ENCODE results near the gene TMEM80. TPM values are rescaled to one million over a fixed set of nuclear protein-coding genes. Genes with fewer than 3 reads are reported as not detected.

TMEM80 gene
- total RNA-seq, 6 experiments from 2014 or later: 16.9 to 24.5 (median 19.3) TPM

DNA sequence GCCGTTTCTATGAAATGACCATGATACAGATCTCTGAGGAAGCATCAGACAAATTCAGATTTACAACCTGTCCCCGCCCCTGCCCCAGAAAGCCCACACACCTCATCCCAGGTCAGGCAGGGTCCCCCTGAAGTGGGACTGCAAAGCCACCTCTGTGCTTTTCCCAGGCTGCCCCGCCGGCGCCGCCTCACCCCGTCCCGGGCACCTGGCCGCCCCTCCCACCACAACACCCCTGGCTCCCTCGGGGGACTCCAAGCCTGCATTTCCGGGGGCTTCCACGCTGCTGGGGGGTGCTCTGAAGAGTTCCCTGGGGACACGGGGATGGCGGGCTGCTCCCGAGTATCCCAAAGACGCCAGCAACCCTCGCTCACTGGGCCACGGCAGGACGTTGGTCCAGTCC, 35.3 kb upstream of the TMEM80 start:
- Mint-ChIP-seq H3K9me3 (no peaks in the 10 kb centered on the region), H3K36me3 (ENCODE audit: low read depth) (peaks cover 1% of the 10 kb centered on the region; the same call in 1 of the 2 replicates), H3K4me1 (ENCODE audit: low read depth) (peaks cover 3% of the 10 kb centered on the region), H3K27me3 (ENCODE audit: insufficient read depth) (peaks cover 4% of the 10 kb centered on the region; the same call in 1 of the 2 replicates), H3K27ac (no peak overlapping the region), H3K4me3 (no peak overlapping the region)
- TF ChIP-seq, protein P1, sequence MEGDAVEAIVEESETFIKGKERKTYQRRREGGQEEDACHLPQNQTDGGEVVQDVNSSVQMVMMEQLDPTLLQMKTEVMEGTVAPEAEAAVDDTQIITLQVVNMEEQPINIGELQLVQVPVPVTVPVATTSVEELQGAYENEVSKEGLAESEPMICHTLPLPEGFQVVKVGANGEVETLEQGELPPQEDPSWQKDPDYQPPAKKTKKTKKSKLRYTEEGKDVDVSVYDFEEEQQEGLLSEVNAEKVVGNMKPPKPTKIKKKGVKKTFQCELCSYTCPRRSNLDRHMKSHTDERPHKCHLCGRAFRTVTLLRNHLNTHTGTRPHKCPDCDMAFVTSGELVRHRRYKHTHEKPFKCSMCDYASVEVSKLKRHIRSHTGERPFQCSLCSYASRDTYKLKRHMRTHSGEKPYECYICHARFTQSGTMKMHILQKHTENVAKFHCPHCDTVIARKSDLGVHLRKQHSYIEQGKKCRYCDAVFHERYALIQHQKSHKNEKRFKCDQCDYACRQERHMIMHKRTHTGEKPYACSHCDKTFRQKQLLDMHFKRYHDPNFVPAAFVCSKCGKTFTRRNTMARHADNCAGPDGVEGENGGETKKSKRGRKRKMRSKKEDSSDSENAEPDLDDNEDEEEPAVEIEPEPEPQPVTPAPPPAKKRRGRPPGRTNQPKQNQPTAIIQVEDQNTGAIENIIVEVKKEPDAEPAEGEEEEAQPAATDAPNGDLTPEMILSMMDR (IDR thresholded peaks at IDR 0.05): no peak
- no peak for DNase-seq

DNA sequence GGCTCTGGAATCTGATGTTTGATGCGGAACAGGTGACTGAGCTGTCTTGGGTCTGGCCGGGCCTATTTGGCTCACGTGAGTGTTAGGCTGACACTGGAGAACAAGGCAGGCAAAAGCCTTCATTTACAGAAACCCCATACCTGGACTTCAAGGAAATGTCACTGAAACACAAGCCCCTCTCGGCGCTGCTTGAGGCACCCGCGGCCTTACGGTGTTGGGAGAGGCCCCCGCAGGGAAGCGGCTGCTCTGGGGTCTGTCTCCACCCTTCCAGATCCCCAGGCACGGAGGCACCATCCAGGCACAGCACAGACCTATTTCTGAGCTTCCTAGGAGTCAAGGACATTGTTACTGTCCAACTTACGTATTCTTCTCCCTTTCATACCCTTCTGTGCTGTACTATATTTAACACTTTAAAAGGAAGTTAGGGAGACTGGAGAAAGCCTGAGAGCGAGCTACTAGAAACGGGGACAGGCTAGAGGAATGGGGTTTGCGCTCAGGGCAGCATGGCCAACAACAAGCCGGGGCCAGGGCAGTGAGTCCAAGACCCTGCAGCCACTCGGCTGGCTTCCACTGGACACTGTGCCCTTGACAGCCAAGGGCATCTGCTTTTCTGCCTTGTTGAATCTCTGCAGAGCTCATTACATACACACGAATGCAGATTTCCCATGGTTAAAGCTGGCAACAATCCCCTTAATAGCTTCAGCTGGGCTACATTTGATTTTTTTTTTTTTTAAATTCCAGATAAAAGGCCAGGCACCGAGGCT, 34.8 kb upstream of the TMEM80 start:
- Mint-ChIP-seq H3K4me3 (no peak overlapping the region), H3K27ac (no peak overlapping the region), H3K4me1 (ENCODE audit: low read depth) (peaks cover 8% of the 10 kb centered on the region), H3K36me3 (ENCODE audit: low read depth) (peaks cover 4% of the 10 kb centered on the region), H3K27me3 (ENCODE audit: insufficient read depth) (peaks cover 4% of the 10 kb centered on the region; the same call in 1 of the 2 replicates), H3K9me3 (no peaks in the 10 kb centered on the region)
- DNase-seq: no peak
- TF ChIP-seq, protein P1 (IDR thresholded peaks at IDR 0.05): no peak

DNA sequence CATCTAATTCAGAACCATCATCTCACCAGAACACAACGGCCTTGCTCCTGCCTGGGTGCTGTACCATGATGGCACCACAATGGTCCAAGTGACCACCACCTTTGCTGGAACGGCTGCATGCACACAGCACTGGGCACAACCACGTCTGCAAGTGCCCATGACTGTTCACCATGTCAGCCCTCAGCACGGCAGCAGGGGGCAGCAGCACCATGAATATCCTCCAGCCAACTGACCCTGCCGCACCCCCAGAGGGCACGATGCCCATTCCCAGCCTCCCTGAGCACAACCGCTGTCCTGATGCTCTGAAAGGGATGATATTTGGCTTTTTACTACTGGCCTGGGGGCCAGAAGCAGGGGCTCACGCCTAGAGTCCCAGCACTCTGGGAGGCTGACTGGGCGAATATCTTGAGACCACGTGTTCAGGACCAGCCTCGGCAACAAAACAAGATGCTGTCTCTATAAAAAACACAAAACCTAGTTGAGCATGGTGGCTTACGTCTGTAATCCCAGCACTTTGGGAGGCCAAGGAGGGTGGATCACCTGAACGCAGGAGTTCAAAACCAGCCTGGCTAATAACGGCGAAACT, 32.8 kb upstream of the TMEM80 start:
- H3K4me1 Mint-ChIP-seq (ENCODE audit: low read depth): peaks cover 15% of the 10 kb centered on the region
- TF ChIP-seq, protein P1 (IDR thresholded peaks at IDR 0.05): peak; percentile 86
- H3K27me3 Mint-ChIP-seq (ENCODE audit: insufficient read depth): no peaks in the 10 kb centered on the region; the same call in 1 of the 2 replicates
- no peaks in the 10 kb centered on the region for H3K9me3 Mint-ChIP-seq
- peak; percentile 28 for DNase-seq
- H3K4me3 Mint-ChIP-seq: no peak overlapping the region
- peaks cover 9% of the 10 kb centered on the region for H3K36me3 Mint-ChIP-seq (ENCODE audit: low read depth)
- H3K27ac Mint-ChIP-seq: no peak overlapping the region; the same call in 1 of the 2 replicates

DNA sequence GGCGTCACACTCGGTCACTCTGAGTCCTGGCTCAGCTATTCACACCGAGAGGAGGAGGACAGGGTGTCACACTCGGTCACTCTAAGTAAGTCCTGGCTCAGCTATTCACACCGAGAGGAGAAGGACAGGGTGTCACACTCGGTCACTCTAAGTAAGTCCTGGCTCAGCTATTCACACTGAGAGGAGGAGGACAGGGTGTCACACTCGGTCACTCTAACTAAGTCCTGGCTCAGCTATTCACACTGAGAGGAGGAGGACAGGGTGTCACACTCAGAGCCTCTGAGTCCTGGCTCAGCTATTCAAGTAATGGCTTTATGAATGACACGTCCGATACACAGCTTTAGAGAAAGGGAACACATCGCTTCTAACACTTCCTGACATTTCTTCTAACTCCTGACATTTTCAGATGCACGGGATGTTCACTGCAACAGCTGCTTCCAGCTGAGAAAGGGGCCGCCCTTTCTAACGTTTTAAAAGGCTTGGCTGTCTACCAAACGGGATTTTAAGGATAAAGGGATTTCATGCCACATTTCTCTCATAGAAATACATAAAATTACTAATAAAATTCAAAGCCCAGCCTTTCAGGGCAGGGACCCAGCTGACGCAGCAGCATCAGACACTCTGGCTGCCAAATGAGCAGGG, 30.4 kb upstream of the TMEM80 start:
- TF ChIP-seq, protein P1 (IDR thresholded peaks at IDR 0.05): no peak
- peaks cover 15% of the 10 kb centered on the region for H3K4me1 Mint-ChIP-seq (ENCODE audit: low read depth)
- DNase-seq: no peak
- H3K27me3 Mint-ChIP-seq (ENCODE audit: insufficient read depth): no peaks in the 10 kb centered on the region; the same call in 1 of the 2 replicates
- no peaks in the 10 kb centered on the region for H3K9me3 Mint-ChIP-seq
- H3K36me3 Mint-ChIP-seq (ENCODE audit: low read depth): peaks cover 9% of the 10 kb centered on the region
- peak overlapping the region; percentile 95 for H3K27ac Mint-ChIP-seq
- H3K4me3 Mint-ChIP-seq: no peak overlapping the region; the same call in 1 of the 2 replicates

DNA sequence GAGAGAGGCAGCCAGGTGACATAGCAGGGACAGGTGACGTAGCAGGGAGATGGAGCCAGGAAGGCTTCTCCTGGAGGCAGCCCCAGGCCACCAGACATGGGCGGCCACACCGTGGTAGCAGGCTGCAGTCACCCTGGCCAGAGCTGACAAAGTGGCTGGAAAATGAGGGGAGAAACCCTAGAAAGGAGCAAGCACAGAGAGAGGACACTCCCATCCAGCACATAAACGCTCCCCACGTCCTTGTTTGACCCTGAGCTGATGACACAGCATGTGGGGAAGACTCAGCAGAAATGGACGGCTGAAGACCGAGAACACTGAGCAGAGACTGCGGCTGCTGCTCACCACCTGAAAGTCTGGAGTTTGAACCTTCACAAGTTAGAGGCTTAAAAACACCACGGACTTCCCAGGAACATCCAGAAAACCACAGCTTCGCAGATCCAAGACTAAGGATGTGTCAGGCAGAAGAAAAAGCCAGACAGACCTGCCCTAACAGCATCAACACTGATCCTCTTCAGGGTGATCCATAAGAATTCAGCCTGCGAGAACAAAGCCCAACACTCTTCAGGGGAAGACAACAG, 29.8 kb upstream of the TMEM80 start:
- TF ChIP-seq, protein P1 (IDR thresholded peaks at IDR 0.05): no peak
- peak; percentile 65 for DNase-seq
- peak overlapping the region; percentile 95 for H3K27ac Mint-ChIP-seq
- no peaks in the 10 kb centered on the region for H3K9me3 Mint-ChIP-seq
- peak overlapping the region; percentile 49 for H3K4me3 Mint-ChIP-seq
- H3K4me1 Mint-ChIP-seq (ENCODE audit: low read depth): peaks cover 15% of the 10 kb centered on the region
- peaks cover 9% of the 10 kb centered on the region for H3K36me3 Mint-ChIP-seq (ENCODE audit: low read depth)
- H3K27me3 Mint-ChIP-seq (ENCODE audit: insufficient read depth): no peaks in the 10 kb centered on the region; the same call in 1 of the 2 replicates
